H9 (cell line): Measurements from ENCODE around the gene SLC12A2. TPM values are rescaled to one million over a fixed set of nuclear protein-coding genes. Genes with fewer than 3 reads are reported as not detected.

Experiments used
- DNase-seq: peaks from one replicate; pipeline ENCODE4 v3.0.0-alpha.2; 2017
- H2AFZ ChIP-seq: one replicate; pipeline ENCODE4 v1.6.1; 2013; ENCODE audit warnings: mild to moderate bottlenecking, low read length, control low read depth, moderate library complexity
- H2AK5ac ChIP-seq: 2 replicates; pipeline ENCODE4 v1.6.1; 2013; ENCODE audit warnings: low read length, control low read depth, mixed read lengths; ENCODE audit not compliant: insufficient read length
- H2BK120ac ChIP-seq: one replicate; pipeline ENCODE4 v1.6.1; 2013; ENCODE audit warnings: low read depth, mild to moderate bottlenecking, low read length, control low read depth, inconsistent platforms; ENCODE audit not compliant: poor library complexity, severe bottlenecking
- H2BK12ac ChIP-seq: 2 replicates; pipeline ENCODE4 v1.6.1; 2013; ENCODE audit warnings: low read length, control low read depth, mixed read lengths, low read depth; ENCODE audit not compliant: insufficient read length
- H2BK15ac ChIP-seq: 2 replicates; pipeline ENCODE4 v1.6.1; 2013; ENCODE audit warnings: low read depth, low read length, control low read depth
- H2BK20ac ChIP-seq: one replicate; pipeline ENCODE4 v1.6.1; 2013; ENCODE audit warnings: low read depth, mild to moderate bottlenecking, low read length, control low read depth, inconsistent platforms; ENCODE audit not compliant: poor library complexity, severe bottlenecking
- H2BK5ac ChIP-seq: 2 replicates; pipeline ENCODE4 v1.6.1; 2013; ENCODE audit warnings: low read length, control low read depth, mixed read lengths; ENCODE audit not compliant: insufficient read length
- H3K14ac ChIP-seq: 2 replicates; pipeline ENCODE4 v1.6.1; 2013; ENCODE audit warnings: low read length, control low read depth; ENCODE audit not compliant: insufficient read depth
- H3K18ac ChIP-seq: 2 replicates; pipeline ENCODE4 v1.6.1; 2013; ENCODE audit warnings: low read depth, mild to moderate bottlenecking, mixed read lengths, low read length, control low read depth; ENCODE audit not compliant: insufficient read length
- H3K23ac ChIP-seq: 2 replicates; pipeline ENCODE4 v1.6.1; 2013; ENCODE audit warnings: low read length, control low read depth, mixed read lengths, low read depth; ENCODE audit not compliant: insufficient read length
- H3K23me2 ChIP-seq: 2 replicates; pipeline ENCODE4 v1.6.1; 2013; ENCODE audit warnings: low read depth, mild to moderate bottlenecking, mixed read lengths, low read length, control low read depth; ENCODE audit not compliant: insufficient read length, poor library complexity, severe bottlenecking
- H3K27ac ChIP-seq: 2 replicates; pipeline ENCODE4 v1.5.1; 2013; ENCODE audit warnings: low read length, control low read depth, mixed read lengths, low read depth; ENCODE audit not compliant: insufficient read length
- H3K27me3 ChIP-seq: 2 replicates; pipeline ENCODE4 v1.6.1; 2013; ENCODE audit warnings: low read length, control low read depth, inconsistent platforms; ENCODE audit not compliant: insufficient read depth
- H3K4ac ChIP-seq: 2 replicates; pipeline ENCODE4 v1.6.1; 2013; ENCODE audit warnings: low read depth, mild to moderate bottlenecking, control low read depth, inconsistent platforms, low read length, moderate library complexity
- H3K4me1 ChIP-seq: 2 replicates; pipeline ENCODE4 v1.6.1; 2013; ENCODE audit warnings: low read length, control low read depth, inconsistent platforms; ENCODE audit not compliant: insufficient read depth
- H3K4me2 ChIP-seq: 2 replicates; pipeline ENCODE4 v1.6.1; 2013; ENCODE audit warnings: low read length, control low read depth, mixed read lengths; ENCODE audit not compliant: insufficient read length, insufficient read depth
- H3K56ac ChIP-seq: 2 replicates; pipeline ENCODE4 v1.6.1; 2013; ENCODE audit warnings: low read depth, mild to moderate bottlenecking, mixed read lengths, low read length, control low read depth; ENCODE audit not compliant: insufficient read length
- H3K79me1 ChIP-seq: 2 replicates; pipeline ENCODE4 v1.6.1; 2013; ENCODE audit warnings: low read depth, mild to moderate bottlenecking, moderate library complexity, low read length, control low read depth, inconsistent platforms; ENCODE audit not compliant: insufficient read depth, poor library complexity, severe bottlenecking
- H3K79me2 ChIP-seq: 2 replicates; pipeline ENCODE4 v1.6.1; 2013; ENCODE audit warnings: low read length, control low read depth, inconsistent platforms; ENCODE audit not compliant: insufficient read depth
- H3K9ac ChIP-seq: 2 replicates; pipeline ENCODE4 v1.6.1; 2013; ENCODE audit warnings: low read length, control low read depth, mixed read lengths; ENCODE audit not compliant: insufficient read length; ENCODE audit errors: extremely low read depth
- H3K9me3 ChIP-seq: one replicate; pipeline ENCODE4 v1.6.1; 2013; ENCODE audit warnings: low read depth, low read length, inconsistent platforms; ENCODE audit not compliant: control insufficient read depth
- H3T11ph ChIP-seq: one replicate; pipeline ENCODE4 v1.6.1; 2013; ENCODE audit warnings: mild to moderate bottlenecking, low read length, control low read depth, inconsistent platforms
- H4K20me1 ChIP-seq: one replicate; pipeline ENCODE4 v1.6.1; 2013; ENCODE audit not compliant: control insufficient read depth, insufficient read length, insufficient read depth
- H4K5ac ChIP-seq: 2 replicates; pipeline ENCODE4 v1.6.1; 2013; ENCODE audit warnings: low read depth, mild to moderate bottlenecking, mixed read lengths, low read length, control low read depth; ENCODE audit not compliant: insufficient read length
- H4K8ac ChIP-seq: replicated peaks from 2 replicates; pipeline ENCODE4 v1.6.1; 2013; ENCODE audit warnings: low read length, control low read depth, mixed read lengths, low read depth; ENCODE audit not compliant: insufficient read length
- H4K91ac ChIP-seq: 2 replicates; pipeline ENCODE4 v1.6.1; 2013; ENCODE audit warnings: low read depth, mild to moderate bottlenecking, moderate library complexity, mixed read lengths, low read length, control low read depth; ENCODE audit not compliant: insufficient read length
- H3K27ac Mint-ChIP-seq, 3 experiments: 2 replicates in 2 of 3; 3 replicates in 1 of 3; pipeline ENCODE4 v1.8.0; 2020 to 2021; ENCODE audit warnings: mixed read lengths in 3 of 3, mild to moderate bottlenecking in 1 of 3, moderate library complexity in 1 of 3
- H3K27me3 Mint-ChIP-seq: 2 replicates; pipeline ENCODE4 v1.8.0; 2021; ENCODE audit warnings: low read depth, mild to moderate bottlenecking, moderate library complexity, mixed read lengths
- H3K36me3 Mint-ChIP-seq, 3 experiments: 2 replicates in 2 of 3; 3 replicates in 1 of 3; pipeline ENCODE4 v1.8.0; 2020 to 2021; ENCODE audit warnings: low read depth in 3 of 3, mixed read lengths in 3 of 3; ENCODE audit not compliant: insufficient read depth in 1 of 3
- H3K4me1 Mint-ChIP-seq, 2 experiments: 2 replicates each; pipeline ENCODE4 v1.8.0; 2020; ENCODE audit warnings: mixed read lengths in 2 of 2
- H3K4me3 Mint-ChIP-seq, 2 experiments: 2 replicates in 1 of 2; 3 replicates in 1 of 2; pipeline ENCODE4 v1.8.0; 2020 to 2021; ENCODE audit warnings: mild to moderate bottlenecking in 2 of 2, mixed read lengths in 2 of 2, moderate library complexity in 1 of 2
- H3K9me3 Mint-ChIP-seq, 2 experiments: 2 replicates in 1 of 2; 3 replicates in 1 of 2; pipeline ENCODE4 v1.8.0; 2020; ENCODE audit warnings: mild to moderate bottlenecking in 2 of 2, mixed read lengths in 2 of 2, moderate library complexity in 1 of 2
- CTCF ChIP-seq: fragments of 200-600 bp; sonication (generic); conservative IDR thresholded peaks from 3 replicates; pipeline ENCODE4 v1.8.0; 2021; ENCODE audit warnings: antibody characterized with exemption, mild to moderate bottlenecking
- WGBS: extraction: QIAGEN DNeasy Blood & Tissue Kit; methylation state at CpG from one replicate; pipeline ENCODE4 v1.1.7; 2013; ENCODE audit warnings: missing lambda C conversion rate, low lambda C conversion rate, mixed read lengths; ENCODE audit not compliant: insufficient read length; ENCODE audit errors: extremely low coverage; 5-methylcytosine and 5-hydroxymethylcytosine counted together
- total RNA-seq: library from RNA; stranded (reverse); gene quantifications from 2 replicates; pipeline ENCODE4 v1.2.1, GENCODE V29; 2021

The SLC12A2 gene
- total RNA-seq, 1 experiment from 2014 or later, result 17.9 TPM

GRCh38 chr5:128109766-128110165 lies 26.2 kb downstream of the SLC12A2 start:
- Mint-ChIP-seq H3K27me3 (no peaks in the 10 kb centered on the region), H3K4me1 (no peaks in the 10 kb centered on the region), H3K36me3 (peaks cover under 1 to 5% (median 1%) of the 10 kb centered on the region in 3 experiments; a peak in 3 of 7 replicates), H3K4me3 (no peak overlapping the region), H3K9me3 (no peaks in the 10 kb centered on the region), H3K27ac (peak overlapping the region in 1 of 3 experiments; percentile 16; a peak in 1 of 7 replicates)
- Histone ChIP-seq H3K27ac (no peak overlapping the region), H2AK5ac (no peak overlapping the region), H3K9ac (no peak overlapping the region), H3K23ac (no peak overlapping the region), H3K4me1 (no peaks in the 10 kb centered on the region), H2BK120ac (no peak overlapping the region), H4K20me1 (no peaks in the 10 kb centered on the region), H3K56ac (no peak overlapping the region), H3K23me2 (no peaks in the 10 kb centered on the region), H3K18ac (no peak overlapping the region), H3T11ph (no peak overlapping the region), H3K27me3 (no peaks in the 10 kb centered on the region), H2BK5ac (no peak overlapping the region), H2BK15ac (no peak overlapping the region), H3K4ac (no peak overlapping the region), H4K5ac (no peak overlapping the region), H4K8ac (no peak overlapping the region), H3K9me3 (no peaks in the 10 kb centered on the region), H3K79me1 (no peaks in the 10 kb centered on the region), H2BK20ac (no peak overlapping the region), H3K14ac (no peak overlapping the region), H4K91ac (no peak overlapping the region), H2BK12ac (no peak overlapping the region), H3K4me2 (no peak overlapping the region), H3K79me2 (no peaks in the 10 kb centered on the region), H2AFZ (no peak overlapping the region)
- no CpG with 5 or more reads among the region's 1 CpG for WGBS
- TF ChIP-seq CTCF, result no peak
- DNase-seq, result no peak
